ENCODE data around the gene ARHGAP26. TPM values are rescaled to one million over a fixed set of nuclear protein-coding genes. Genes with fewer than 3 reads are reported as not detected.
"Not testable (repeated sequence)": the region's sequence is repeated elsewhere in the genome, so short reads cannot be mapped to it uniquely, and the experiment has no call there.

The ARHGAP26 gene
- total and polyA plus RNA-seq, 5 donors from 2014 or later = 2.8 to 40.5 (median 5.4) TPM

DNA sequence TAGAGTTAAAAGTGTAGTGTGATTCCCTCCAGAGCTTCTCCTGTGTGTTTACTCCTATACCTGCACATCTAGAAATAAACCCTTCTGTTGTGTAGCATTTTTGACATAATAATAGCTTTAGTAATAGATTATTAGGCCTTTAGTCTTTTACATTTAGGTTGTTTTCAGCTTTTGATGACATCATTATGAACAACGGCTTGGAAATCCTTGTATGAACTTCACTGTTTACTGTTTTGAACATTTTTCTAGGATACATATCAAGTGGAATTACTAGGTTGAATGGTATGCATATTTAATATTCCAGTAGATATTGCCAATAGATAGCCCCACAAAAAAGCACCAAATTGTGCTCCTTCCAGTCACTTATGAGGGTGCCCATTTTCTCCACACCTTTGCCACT, 174.0 kb downstream of the ARHGAP26 start:
- ATAC-seq (ENCODE audit: low read depth in 2 of 2) (no peak), DNase-seq (no peak)
- Mint-ChIP-seq H3K36me3 (peaks cover 7% of the 10 kb centered on the region), H3K27me3 (no peaks in the 10 kb centered on the region), H3K4me3 (no peak overlapping the region), H3K9me3 (no peaks in the 10 kb centered on the region), H3K4me1 (peaks cover 0 to 8% (median 2%) of the 10 kb centered on the region in 4 donors), H3K27ac (no peak overlapping the region)
- H3K27ac ChIP-seq (ENCODE audit: insufficient read depth, low read length, poor library complexity, severe bottlenecking) = no peak overlapping the region
- no peaks in the 10 kb centered on the region for H3K27me3 ChIP-seq (ENCODE audit: control insufficient read depth, insufficient read depth, low read length)
- no peaks in the 10 kb centered on the region for H3K9me3 ChIP-seq (ENCODE audit: control insufficient read depth in 2 of 2, low read length in 2 of 2)
- H3K4me3 ChIP-seq (ENCODE audit: low read depth, low read length) = no peak overlapping the region
- H3K36me3 ChIP-seq (ENCODE audit: control insufficient read depth, insufficient read depth, low read length) = no peaks in the 10 kb centered on the region
- no peaks in the 10 kb centered on the region for H3K4me1 ChIP-seq (ENCODE audit: control insufficient read depth, insufficient read depth, low read length, poor library complexity, severe bottlenecking)

DNA sequence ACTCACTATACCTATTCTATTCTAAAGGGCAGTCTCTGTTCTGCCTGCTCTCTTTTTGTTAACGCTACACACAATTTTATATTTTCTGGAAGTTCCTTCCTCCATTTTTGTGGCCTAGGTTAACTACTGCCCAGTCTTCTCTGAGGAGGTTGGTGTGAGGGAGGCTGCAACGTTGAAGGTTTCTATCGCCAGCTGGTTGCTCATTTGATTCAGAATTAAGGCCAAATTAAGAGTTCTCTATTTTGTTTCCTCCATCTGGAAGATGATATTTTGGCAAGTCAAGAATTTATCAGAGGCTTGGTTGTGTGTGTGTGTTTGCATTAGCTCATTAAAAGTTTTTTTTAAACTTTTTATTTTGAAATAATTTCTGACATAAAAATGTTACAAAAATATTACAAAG, 175.1 kb downstream of the ARHGAP26 start:
- no peaks in the 10 kb centered on the region for H3K4me1 ChIP-seq (ENCODE audit: control insufficient read depth, insufficient read depth, low read length, poor library complexity, severe bottlenecking)
- H3K27ac Mint-ChIP-seq = peak overlapping the region in 1 of 3 donors; percentile 13

DNA sequence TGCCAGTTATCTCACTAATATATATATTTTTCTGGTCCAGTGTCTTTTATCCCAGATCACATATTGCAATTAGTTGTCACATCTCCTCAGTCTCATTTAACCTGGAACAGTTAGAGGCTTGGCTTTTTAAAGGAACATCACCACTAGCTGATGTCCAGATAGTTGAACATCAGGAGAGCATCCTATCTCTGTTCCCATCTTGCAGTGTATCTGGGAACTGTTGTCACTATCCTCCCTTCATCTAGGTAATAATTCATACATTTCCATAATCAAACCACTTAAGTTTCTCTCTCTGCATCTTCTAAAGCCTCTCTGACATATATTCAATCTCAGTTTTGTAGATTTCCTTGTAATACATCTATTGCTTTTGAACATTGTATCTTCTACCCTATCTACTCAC, 175.7 kb downstream of the ARHGAP26 start:
- peaks cover 0 to 10% (median 2%) of the 10 kb centered on the region in 4 donors for H3K4me1 Mint-ChIP-seq
- no peak overlapping the region for H3K4me3 Mint-ChIP-seq

More for the DNA sequence above, 175.1 kb downstream of the ARHGAP26 start:
- Mint-ChIP-seq H3K4me3 (no peak overlapping the region), H3K4me1 (peaks cover 0 to 10% (median 2%) of the 10 kb centered on the region in 4 donors), H3K36me3 (peaks cover 4% of the 10 kb centered on the region), H3K9me3 (no peaks in the 10 kb centered on the region), H3K27me3 (no peaks in the 10 kb centered on the region)
- no peak for ATAC-seq (ENCODE audit: low read depth in 2 of 2)
- Histone ChIP-seq H3K27ac (ENCODE audit: insufficient read depth, low read length, poor library complexity, severe bottlenecking) (no peak overlapping the region), H3K9me3 (ENCODE audit: control insufficient read depth in 2 of 2, low read length in 2 of 2) (no peaks in the 10 kb centered on the region), H3K36me3 (ENCODE audit: control insufficient read depth, insufficient read depth, low read length) (no peaks in the 10 kb centered on the region), H3K4me3 (ENCODE audit: low read depth, low read length) (no peak overlapping the region), H3K27me3 (ENCODE audit: control insufficient read depth, insufficient read depth, low read length) (no peaks in the 10 kb centered on the region)
- DNase-seq = no peak

DNA sequence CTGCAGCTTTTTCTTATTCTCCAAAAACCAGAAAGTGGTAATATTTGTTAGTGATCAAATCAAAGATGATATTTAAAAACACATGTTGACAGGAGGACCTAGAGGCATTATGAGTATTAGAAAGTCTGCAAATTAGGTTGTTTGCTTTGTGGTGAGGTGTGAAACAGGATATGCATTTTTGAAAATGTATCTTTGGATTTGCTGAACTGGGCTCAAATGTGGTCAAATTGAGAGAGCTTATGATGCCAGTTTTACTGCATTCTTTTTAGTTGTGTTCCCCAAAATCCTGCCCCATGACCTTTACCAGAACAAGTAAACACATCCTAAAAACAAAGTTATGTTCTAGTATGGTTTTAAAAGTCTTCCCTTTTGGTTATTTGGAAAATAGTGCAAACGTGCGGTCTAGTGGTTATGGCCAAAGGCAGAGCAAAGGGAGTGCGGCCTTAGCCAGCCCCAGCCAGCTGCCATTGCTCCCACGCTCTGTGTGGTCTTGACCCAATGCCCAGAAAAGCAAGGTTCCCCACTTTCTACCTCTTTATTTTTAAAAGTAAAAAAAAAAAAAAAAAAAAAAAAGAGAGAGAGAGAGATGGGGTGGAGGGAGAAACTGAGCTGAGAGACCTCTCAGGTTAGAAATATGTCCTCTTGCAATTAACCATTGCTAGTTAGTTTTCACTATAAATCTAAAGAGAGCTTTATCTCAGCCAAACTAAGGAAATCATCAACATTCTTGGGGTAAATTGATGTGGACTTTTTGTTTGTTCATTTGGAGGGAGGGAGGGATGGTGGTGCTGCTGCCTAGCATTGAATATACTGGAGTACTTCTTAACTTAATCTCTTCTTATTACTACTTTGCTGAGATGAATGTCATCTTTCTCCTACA, 176.6 kb downstream of the ARHGAP26 start:
- H3K27me3 ChIP-seq (ENCODE audit: control insufficient read depth, insufficient read depth, low read length) = no peaks in the 10 kb centered on the region
- ATAC-seq (ENCODE audit: low read depth in 2 of 2) (no peak), DNase-seq (no peak)
- no peak overlapping the region for H3K4me3 ChIP-seq (ENCODE audit: low read depth, low read length)
- peaks cover 4% of the 10 kb centered on the region for H3K36me3 Mint-ChIP-seq
- peaks cover 0 to 9% (median 2%) of the 10 kb centered on the region in 4 donors for H3K4me1 Mint-ChIP-seq
- no peaks in the 10 kb centered on the region for H3K27me3 Mint-ChIP-seq
- no peak overlapping the region for H3K4me3 Mint-ChIP-seq
- H3K27ac ChIP-seq (ENCODE audit: insufficient read depth, low read length, poor library complexity, severe bottlenecking) = no peak overlapping the region
- no peaks in the 10 kb centered on the region for H3K4me1 ChIP-seq (ENCODE audit: control insufficient read depth, insufficient read depth, low read length, poor library complexity, severe bottlenecking)
- H3K9me3 Mint-ChIP-seq = no peaks in the 10 kb centered on the region
- H3K27ac Mint-ChIP-seq = no peak overlapping the region
- no peaks in the 10 kb centered on the region for H3K9me3 ChIP-seq (ENCODE audit: control insufficient read depth in 2 of 2, low read length in 2 of 2)
- H3K36me3 ChIP-seq (ENCODE audit: control insufficient read depth, insufficient read depth, low read length) = no peaks in the 10 kb centered on the region

More for the DNA sequence above, 175.7 kb downstream of the ARHGAP26 start:
- no peaks in the 10 kb centered on the region for H3K4me1 ChIP-seq (ENCODE audit: control insufficient read depth, insufficient read depth, low read length, poor library complexity, severe bottlenecking)
- H3K4me3 ChIP-seq (ENCODE audit: low read depth, low read length) = no peak overlapping the region
- H3K27ac ChIP-seq (ENCODE audit: insufficient read depth, low read length, poor library complexity, severe bottlenecking) = no peak overlapping the region
- Mint-ChIP-seq H3K27ac (no peak overlapping the region), H3K27me3 (no peaks in the 10 kb centered on the region), H3K9me3 (no peaks in the 10 kb centered on the region), H3K36me3 (peaks cover 4% of the 10 kb centered on the region)
- H3K36me3 ChIP-seq (ENCODE audit: control insufficient read depth, insufficient read depth, low read length) = no peaks in the 10 kb centered on the region
- ATAC-seq (ENCODE audit: low read depth in 2 of 2) = no peak
- H3K27me3 ChIP-seq (ENCODE audit: control insufficient read depth, insufficient read depth, low read length) = no peaks in the 10 kb centered on the region
- no peak for DNase-seq
- no peaks in the 10 kb centered on the region for H3K9me3 ChIP-seq (ENCODE audit: control insufficient read depth in 2 of 2, low read length in 2 of 2)

DNA sequence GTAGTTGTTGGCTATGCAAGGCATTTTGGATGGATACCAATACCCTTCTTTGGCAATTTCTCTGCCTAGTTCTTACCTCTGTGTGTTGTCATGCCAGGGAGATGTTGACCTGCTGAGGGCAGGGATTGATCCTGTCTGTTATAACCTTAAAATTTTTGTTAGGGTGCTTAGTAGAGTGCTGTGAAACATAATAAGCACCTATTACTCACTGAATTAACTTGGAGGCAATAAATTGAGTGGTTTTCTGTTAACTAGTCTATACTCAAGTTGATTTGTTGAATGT, 177.2 kb downstream of the ARHGAP26 start:
- no peaks in the 10 kb centered on the region for H3K36me3 ChIP-seq (ENCODE audit: control insufficient read depth, insufficient read depth, low read length)
- H3K9me3 Mint-ChIP-seq = no peaks in the 10 kb centered on the region
- no peak overlapping the region for H3K4me3 Mint-ChIP-seq
- H3K27me3 ChIP-seq (ENCODE audit: control insufficient read depth, insufficient read depth, low read length) = no peaks in the 10 kb centered on the region
- H3K4me1 ChIP-seq (ENCODE audit: control insufficient read depth, insufficient read depth, low read length, poor library complexity, severe bottlenecking) = no peaks in the 10 kb centered on the region
- DNase-seq = no peak
- H3K27ac Mint-ChIP-seq = no peak overlapping the region
- H3K36me3 Mint-ChIP-seq = peaks cover 8% of the 10 kb centered on the region
- no peak overlapping the region for H3K4me3 ChIP-seq (ENCODE audit: low read depth, low read length)
- no peaks in the 10 kb centered on the region for H3K27me3 Mint-ChIP-seq
- no peaks in the 10 kb centered on the region for H3K9me3 ChIP-seq (ENCODE audit: control insufficient read depth in 2 of 2, low read length in 2 of 2)
- ATAC-seq (ENCODE audit: low read depth in 2 of 2) = no peak
- H3K4me1 Mint-ChIP-seq = peaks cover 0 to 9% (median 2%) of the 10 kb centered on the region in 4 donors
- H3K27ac ChIP-seq (ENCODE audit: insufficient read depth, low read length, poor library complexity, severe bottlenecking) = no peak overlapping the region

DNA sequence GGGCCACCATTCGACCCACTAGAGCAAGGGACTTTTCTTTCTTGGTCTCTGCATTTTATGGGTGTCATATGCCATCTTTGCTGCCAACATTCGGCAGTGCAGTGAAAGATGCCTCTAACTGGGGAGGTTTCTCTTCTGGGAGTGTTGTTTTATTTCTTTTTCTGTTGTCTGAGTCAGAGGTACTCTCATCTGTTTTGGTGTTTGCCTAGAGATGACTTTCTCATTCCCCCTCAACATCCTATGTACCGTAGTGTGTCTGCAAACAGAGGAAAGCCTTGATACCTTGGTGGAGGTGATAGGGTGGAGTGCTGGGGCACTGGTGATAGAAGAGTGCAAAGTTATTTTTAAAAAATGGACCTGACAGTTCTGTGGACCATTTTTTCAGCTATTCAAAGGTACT, 182.1 kb downstream of the ARHGAP26 start:
- DNase-seq (no peak), ATAC-seq (ENCODE audit: low read depth in 2 of 2) (no peak)
- no peak overlapping the region for H3K4me3 ChIP-seq (ENCODE audit: low read depth, low read length)
- H3K27ac ChIP-seq (ENCODE audit: insufficient read depth, low read length, poor library complexity, severe bottlenecking) = no peak overlapping the region
- no peaks in the 10 kb centered on the region for H3K4me1 ChIP-seq (ENCODE audit: control insufficient read depth, insufficient read depth, low read length, poor library complexity, severe bottlenecking)
- H3K9me3 ChIP-seq (ENCODE audit: control insufficient read depth in 2 of 2, low read length in 2 of 2) = no peaks in the 10 kb centered on the region
- peaks cover 5% of the 10 kb centered on the region for H3K36me3 Mint-ChIP-seq
- no peaks in the 10 kb centered on the region for H3K27me3 Mint-ChIP-seq
- no peak overlapping the region for H3K4me3 Mint-ChIP-seq
- H3K36me3 ChIP-seq (ENCODE audit: control insufficient read depth, insufficient read depth, low read length) = no peaks in the 10 kb centered on the region
- H3K27ac Mint-ChIP-seq = no peak overlapping the region
- H3K27me3 ChIP-seq (ENCODE audit: control insufficient read depth, insufficient read depth, low read length) = no peaks in the 10 kb centered on the region
- no peaks in the 10 kb centered on the region for H3K9me3 Mint-ChIP-seq
- peaks cover 0 to 2% (median 0%) of the 10 kb centered on the region in 4 donors for H3K4me1 Mint-ChIP-seq

DNA sequence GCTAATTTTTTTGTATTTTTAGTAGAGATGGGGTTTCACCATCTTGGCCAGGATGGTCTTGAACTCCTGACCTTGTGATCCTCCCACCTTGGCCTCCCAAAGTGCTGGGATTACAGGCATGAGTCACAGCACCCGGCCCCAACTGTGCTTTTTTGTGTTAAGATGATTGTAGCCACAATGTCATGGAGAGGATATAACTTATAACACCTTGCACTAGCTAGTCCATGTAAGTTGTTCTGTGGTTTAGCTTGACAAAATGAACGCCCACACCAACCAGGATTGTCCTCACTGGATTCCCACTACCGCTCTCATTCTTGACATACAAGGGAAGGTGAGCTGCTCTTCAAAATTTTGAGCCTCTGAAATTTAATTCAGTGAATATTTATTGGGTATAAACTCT, 182.7 kb downstream of the ARHGAP26 start:
- not testable (repeated sequence) for ATAC-seq (ENCODE audit: low read depth in 2 of 2); H3K27ac ChIP-seq (ENCODE audit: insufficient read depth, low read length, poor library complexity, severe bottlenecking); H3K9me3 Mint-ChIP-seq; H3K36me3 ChIP-seq (ENCODE audit: control insufficient read depth, insufficient read depth, low read length); H3K27me3 Mint-ChIP-seq; H3K4me1 Mint-ChIP-seq; DNase-seq; H3K4me3 Mint-ChIP-seq; H3K9me3 ChIP-seq (ENCODE audit: control insufficient read depth in 2 of 2, low read length in 2 of 2); H3K27ac Mint-ChIP-seq; H3K27me3 ChIP-seq (ENCODE audit: control insufficient read depth, insufficient read depth, low read length); H3K4me3 ChIP-seq (ENCODE audit: low read depth, low read length); H3K36me3 Mint-ChIP-seq; H3K4me1 ChIP-seq (ENCODE audit: control insufficient read depth, insufficient read depth, low read length, poor library complexity, severe bottlenecking)

DNA sequence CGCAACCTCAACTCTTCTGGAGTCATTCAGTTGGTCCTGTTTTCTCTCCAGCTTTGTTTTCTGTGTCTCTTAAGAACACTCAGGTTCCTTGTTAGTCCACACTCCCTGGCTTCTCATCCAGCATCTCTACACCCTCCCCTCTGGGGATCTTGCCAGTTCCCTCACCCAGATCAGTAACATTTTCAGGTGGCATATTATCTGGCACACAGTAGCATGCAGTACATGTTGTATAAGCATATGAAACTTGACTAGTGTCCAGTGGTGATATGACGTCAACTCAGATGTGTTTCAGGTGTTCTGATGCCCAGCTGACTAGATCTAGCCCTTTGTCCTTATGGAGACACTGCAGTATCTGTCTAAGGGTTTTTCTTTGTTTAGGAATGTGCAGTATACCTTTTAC, 184.3 kb downstream of the ARHGAP26 start:
- Histone ChIP-seq H3K4me3 (ENCODE audit: low read depth, low read length) (no peak overlapping the region), H3K4me1 (ENCODE audit: control insufficient read depth, insufficient read depth, low read length, poor library complexity, severe bottlenecking) (peaks cover 3% of the 10 kb centered on the region), H3K27ac (ENCODE audit: insufficient read depth, low read length, poor library complexity, severe bottlenecking) (no peak overlapping the region), H3K36me3 (ENCODE audit: control insufficient read depth, insufficient read depth, low read length) (no peaks in the 10 kb centered on the region), H3K9me3 (ENCODE audit: control insufficient read depth in 2 of 2, low read length in 2 of 2) (no peaks in the 10 kb centered on the region), H3K27me3 (ENCODE audit: control insufficient read depth, insufficient read depth, low read length) (no peaks in the 10 kb centered on the region)
- no peak overlapping the region for H3K4me3 Mint-ChIP-seq
- DNase-seq = no peak
- peaks cover 4 to 9% (median 4%) of the 10 kb centered on the region in 4 donors for H3K4me1 Mint-ChIP-seq
- no peak for ATAC-seq (ENCODE audit: low read depth in 2 of 2)
- H3K27me3 Mint-ChIP-seq = no peaks in the 10 kb centered on the region
- peaks cover 5% of the 10 kb centered on the region for H3K36me3 Mint-ChIP-seq
- no peaks in the 10 kb centered on the region for H3K9me3 Mint-ChIP-seq
- no peak overlapping the region for H3K27ac Mint-ChIP-seq
